ENCODE results near the gene CCDC85C. TPM values are rescaled to one million over a fixed set of nuclear protein-coding genes. Genes with fewer than 3 reads are reported as not detected.

CCDC85C gene
- total and polyA plus RNA-seq, 2 experiments from 2014 or later = 4.5 to 24.9 TPM

- Histone ChIP-seq H3K4me2 (no peak overlapping the region), H3K4me1 (ENCODE audit: insufficient read depth) (peaks cover 17% of the 10 kb centered on the region), H3K9me2 (ENCODE audit: insufficient read depth) (no peaks in the 10 kb centered on the region), H2AFZ (no peak overlapping the region), H3K27ac (ENCODE audit: low read depth) (no peak overlapping the region), H4K20me1 (replicated peaks; ENCODE audit: insufficient read depth) (peaks cover 14% of the 10 kb centered on the region), H3K36me3 (ENCODE audit: insufficient read depth) (no peaks in the 10 kb centered on the region), H3K79me2 (replicated peaks; ENCODE audit: insufficient read depth) (peaks cover 62% of the 10 kb centered on the region), H3K4me3 (no peak overlapping the region), H3K27me3 (ENCODE audit: insufficient read depth) (no peaks in the 10 kb centered on the region), H3F3A (replicated peaks; ENCODE audit: low read depth) (no peaks in the 10 kb centered on the region)
- Mint-ChIP-seq H3K4me1 (peaks cover 54% of the 10 kb centered on the region), H3K27me3 (ENCODE audit: insufficient read depth, low read depth, poor library complexity) (peaks cover 13% of the 10 kb centered on the region), H3K4me3 (no peak overlapping the region), H3K9me3 (no peaks in the 10 kb centered on the region), H3K36me3 (ENCODE audit: low read depth) (no peaks in the 10 kb centered on the region), H3K27ac (no peak overlapping the region)
- DNase-seq (ENCODE audit: low spot score) (no peak), ATAC-seq (no peak)
- TF ChIP-seq ETS1 (IDR thresholded peaks at IDR 0.05) (no peak), NANOG (IDR thresholded peaks at IDR 0.05; ENCODE audit: borderline replicate concordance) (no peak), EZH2phosphoT487 (IDR thresholded peaks at IDR 0.05; ENCODE audit: unreplicated experiment) (no peak), CTCF (conservative IDR thresholded peaks at IDR 0.05; ENCODE audit: low read depth in 2 of 2) (no peak), REST (IDR thresholded peaks at IDR 0.05; ENCODE audit: unreplicated experiment) (no peak), POLR2AphosphoS5 (IDR thresholded peaks at IDR 0.05; ENCODE audit: low read depth) (no peak), ZNF462 (CRISPR knock-in tag; IDR thresholded peaks at IDR 0.05) (no peak), ZNF331 (CRISPR knock-in tag; IDR thresholded peaks at IDR 0.05; ENCODE audit: low read depth) (no peak), JUNB (IDR thresholded peaks at IDR 0.05; ENCODE audit: unreplicated experiment) (no peak), STAT1 (IDR thresholded peaks at IDR 0.05; ENCODE audit: unreplicated experiment) (no peak), EZH2 (IDR thresholded peaks at IDR 0.05; ENCODE audit: low read depth, unreplicated experiment) (no peak), CREB1 (CRISPR knock-in tag; IDR thresholded peaks at IDR 0.05; ENCODE audit: low read depth) (no peak), ZNF114 (CRISPR knock-in tag; IDR thresholded peaks at IDR 0.05) (no peak)
These were observed 60.0 kb downstream of the CCDC85C start for GRCh38 chr14:99543985-99544384.
